H9 (cell line): ENCODE data around the gene CAMTA1. TPM values are rescaled to one million over a fixed set of nuclear protein-coding genes. Genes with fewer than 3 reads are reported as not detected.

Experiments
- DNase-seq: peaks from one replicate; pipeline ENCODE4 v3.0.0-alpha.2; 2017
- H2AFZ ChIP-seq: one replicate; pipeline ENCODE4 v1.6.1; 2013; ENCODE audit warnings: mild to moderate bottlenecking, low read length, control low read depth, moderate library complexity
- H2AK5ac ChIP-seq: 2 replicates; pipeline ENCODE4 v1.6.1; 2013; ENCODE audit warnings: low read length, control low read depth, mixed read lengths; ENCODE audit not compliant: insufficient read length
- H2BK120ac ChIP-seq: one replicate; pipeline ENCODE4 v1.6.1; 2013; ENCODE audit warnings: low read depth, mild to moderate bottlenecking, low read length, control low read depth, inconsistent platforms; ENCODE audit not compliant: poor library complexity, severe bottlenecking
- H2BK12ac ChIP-seq: 2 replicates; pipeline ENCODE4 v1.6.1; 2013; ENCODE audit warnings: low read length, control low read depth, mixed read lengths, low read depth; ENCODE audit not compliant: insufficient read length
- H2BK15ac ChIP-seq: 2 replicates; pipeline ENCODE4 v1.6.1; 2013; ENCODE audit warnings: low read depth, low read length, control low read depth
- H2BK20ac ChIP-seq: one replicate; pipeline ENCODE4 v1.6.1; 2013; ENCODE audit warnings: low read depth, mild to moderate bottlenecking, low read length, control low read depth, inconsistent platforms; ENCODE audit not compliant: poor library complexity, severe bottlenecking
- H2BK5ac ChIP-seq: 2 replicates; pipeline ENCODE4 v1.6.1; 2013; ENCODE audit warnings: low read length, control low read depth, mixed read lengths; ENCODE audit not compliant: insufficient read length
- H3K14ac ChIP-seq: 2 replicates; pipeline ENCODE4 v1.6.1; 2013; ENCODE audit warnings: low read length, control low read depth; ENCODE audit not compliant: insufficient read depth
- H3K18ac ChIP-seq: 2 replicates; pipeline ENCODE4 v1.6.1; 2013; ENCODE audit warnings: low read depth, mild to moderate bottlenecking, mixed read lengths, low read length, control low read depth; ENCODE audit not compliant: insufficient read length
- H3K23ac ChIP-seq: 2 replicates; pipeline ENCODE4 v1.6.1; 2013; ENCODE audit warnings: low read length, control low read depth, mixed read lengths, low read depth; ENCODE audit not compliant: insufficient read length
- H3K23me2 ChIP-seq: 2 replicates; pipeline ENCODE4 v1.6.1; 2013; ENCODE audit warnings: low read depth, mild to moderate bottlenecking, mixed read lengths, low read length, control low read depth; ENCODE audit not compliant: insufficient read length, poor library complexity, severe bottlenecking
- H3K27ac ChIP-seq: 2 replicates; pipeline ENCODE4 v1.5.1; 2013; ENCODE audit warnings: low read length, control low read depth, mixed read lengths, low read depth; ENCODE audit not compliant: insufficient read length
- H3K27me3 ChIP-seq: 2 replicates; pipeline ENCODE4 v1.6.1; 2013; ENCODE audit warnings: low read length, control low read depth, inconsistent platforms; ENCODE audit not compliant: insufficient read depth
- H3K4ac ChIP-seq: 2 replicates; pipeline ENCODE4 v1.6.1; 2013; ENCODE audit warnings: low read depth, mild to moderate bottlenecking, control low read depth, inconsistent platforms, low read length, moderate library complexity
- H3K4me1 ChIP-seq: 2 replicates; pipeline ENCODE4 v1.6.1; 2013; ENCODE audit warnings: low read length, control low read depth, inconsistent platforms; ENCODE audit not compliant: insufficient read depth
- H3K4me2 ChIP-seq: 2 replicates; pipeline ENCODE4 v1.6.1; 2013; ENCODE audit warnings: low read length, control low read depth, mixed read lengths; ENCODE audit not compliant: insufficient read length, insufficient read depth
- H3K56ac ChIP-seq: 2 replicates; pipeline ENCODE4 v1.6.1; 2013; ENCODE audit warnings: low read depth, mild to moderate bottlenecking, mixed read lengths, low read length, control low read depth; ENCODE audit not compliant: insufficient read length
- H3K79me1 ChIP-seq: 2 replicates; pipeline ENCODE4 v1.6.1; 2013; ENCODE audit warnings: low read depth, mild to moderate bottlenecking, moderate library complexity, low read length, control low read depth, inconsistent platforms; ENCODE audit not compliant: insufficient read depth, poor library complexity, severe bottlenecking
- H3K79me2 ChIP-seq: 2 replicates; pipeline ENCODE4 v1.6.1; 2013; ENCODE audit warnings: low read length, control low read depth, inconsistent platforms; ENCODE audit not compliant: insufficient read depth
- H3K9ac ChIP-seq: 2 replicates; pipeline ENCODE4 v1.6.1; 2013; ENCODE audit warnings: low read length, control low read depth, mixed read lengths; ENCODE audit not compliant: insufficient read length; ENCODE audit errors: extremely low read depth
- H3K9me3 ChIP-seq: one replicate; pipeline ENCODE4 v1.6.1; 2013; ENCODE audit warnings: low read depth, low read length, inconsistent platforms; ENCODE audit not compliant: control insufficient read depth
- H3T11ph ChIP-seq: one replicate; pipeline ENCODE4 v1.6.1; 2013; ENCODE audit warnings: mild to moderate bottlenecking, low read length, control low read depth, inconsistent platforms
- H4K20me1 ChIP-seq: one replicate; pipeline ENCODE4 v1.6.1; 2013; ENCODE audit not compliant: control insufficient read depth, insufficient read length, insufficient read depth
- H4K5ac ChIP-seq: 2 replicates; pipeline ENCODE4 v1.6.1; 2013; ENCODE audit warnings: low read depth, mild to moderate bottlenecking, mixed read lengths, low read length, control low read depth; ENCODE audit not compliant: insufficient read length
- H4K8ac ChIP-seq: replicated peaks from 2 replicates; pipeline ENCODE4 v1.6.1; 2013; ENCODE audit warnings: low read length, control low read depth, mixed read lengths, low read depth; ENCODE audit not compliant: insufficient read length
- H4K91ac ChIP-seq: 2 replicates; pipeline ENCODE4 v1.6.1; 2013; ENCODE audit warnings: low read depth, mild to moderate bottlenecking, moderate library complexity, mixed read lengths, low read length, control low read depth; ENCODE audit not compliant: insufficient read length
- H3K27ac Mint-ChIP-seq, 3 experiments: 2 replicates in 2 of 3; 3 replicates in 1 of 3; pipeline ENCODE4 v1.8.0; 2020 to 2021; ENCODE audit warnings: mixed read lengths in 3 of 3, mild to moderate bottlenecking in 1 of 3, moderate library complexity in 1 of 3
- H3K27me3 Mint-ChIP-seq: 2 replicates; pipeline ENCODE4 v1.8.0; 2021; ENCODE audit warnings: low read depth, mild to moderate bottlenecking, moderate library complexity, mixed read lengths
- H3K36me3 Mint-ChIP-seq, 3 experiments: 2 replicates in 2 of 3; 3 replicates in 1 of 3; pipeline ENCODE4 v1.8.0; 2020 to 2021; ENCODE audit warnings: low read depth in 3 of 3, mixed read lengths in 3 of 3; ENCODE audit not compliant: insufficient read depth in 1 of 3
- H3K4me1 Mint-ChIP-seq, 2 experiments: 2 replicates each; pipeline ENCODE4 v1.8.0; 2020; ENCODE audit warnings: mixed read lengths in 2 of 2
- H3K4me3 Mint-ChIP-seq, 2 experiments: 2 replicates in 1 of 2; 3 replicates in 1 of 2; pipeline ENCODE4 v1.8.0; 2020 to 2021; ENCODE audit warnings: mild to moderate bottlenecking in 2 of 2, mixed read lengths in 2 of 2, moderate library complexity in 1 of 2
- H3K9me3 Mint-ChIP-seq, 2 experiments: 2 replicates in 1 of 2; 3 replicates in 1 of 2; pipeline ENCODE4 v1.8.0; 2020; ENCODE audit warnings: mild to moderate bottlenecking in 2 of 2, mixed read lengths in 2 of 2, moderate library complexity in 1 of 2
- CTCF ChIP-seq: fragments of 200-600 bp; sonication (generic); conservative IDR thresholded peaks from 3 replicates; pipeline ENCODE4 v1.8.0; 2021; ENCODE audit warnings: antibody characterized with exemption, mild to moderate bottlenecking
- WGBS: extraction: QIAGEN DNeasy Blood & Tissue Kit; methylation state at CpG from one replicate; pipeline ENCODE4 v1.1.7; 2013; ENCODE audit warnings: missing lambda C conversion rate, low lambda C conversion rate, mixed read lengths; ENCODE audit not compliant: insufficient read length; ENCODE audit errors: extremely low coverage; 5-methylcytosine and 5-hydroxymethylcytosine counted together
- total RNA-seq: library from RNA; stranded (reverse); gene quantifications from 2 replicates; pipeline ENCODE4 v1.2.1, GENCODE V29; 2021

CAMTA1 gene
- total RNA-seq, 1 experiment from 2014 or later, result 115 TPM

GRCh38 chr1:7442918-7443317 is 657.7 kb downstream of the CAMTA1 start:
- H3K27ac Mint-ChIP-seq, result peak overlapping the region in 1 of 3 experiments; percentile 13; a peak in 1 of 7 replicates
- no peaks in the 10 kb centered on the region for H3K79me1 ChIP-seq
- no peak overlapping the region for H3K14ac ChIP-seq
- no peaks in the 10 kb centered on the region for H3K27me3 ChIP-seq
- no peaks in the 10 kb centered on the region for H3K4me1 ChIP-seq
- no peak overlapping the region for H2BK5ac ChIP-seq
- no peaks in the 10 kb centered on the region for H3K36me3 Mint-ChIP-seq
- H3K27me3 Mint-ChIP-seq, result no peaks in the 10 kb centered on the region; the same call in none of the 2 replicates
- H2BK12ac ChIP-seq, result no peak overlapping the region
- no peaks in the 10 kb centered on the region for H3K79me2 ChIP-seq
- no peak overlapping the region for H3K4ac ChIP-seq
- peak overlapping the region; percentile 27 for H4K8ac ChIP-seq
- no peaks in the 10 kb centered on the region for H3K9me3 ChIP-seq
- H3K23ac ChIP-seq, result no peak overlapping the region
- H2AK5ac ChIP-seq, result no peak overlapping the region
- no peaks in the 10 kb centered on the region for H4K20me1 ChIP-seq
- H4K5ac ChIP-seq, result no peak overlapping the region
- H3K9me3 Mint-ChIP-seq, result no peaks in the 10 kb centered on the region
- H3K56ac ChIP-seq, result no peak overlapping the region
- no peak overlapping the region for H4K91ac ChIP-seq
- no CpG with 5 or more reads among the region's 6 CpGs for WGBS
- peaks cover 0 to 3% of the 10 kb centered on the region in 2 experiments; a peak in 2 of 4 replicates for H3K4me1 Mint-ChIP-seq
- no peak for DNase-seq
- no peak overlapping the region for H3K27ac ChIP-seq
- H2BK120ac ChIP-seq, result no peak overlapping the region
- H2BK15ac ChIP-seq, result no peak overlapping the region
- no peak for TF ChIP-seq CTCF
- no peaks in the 10 kb centered on the region for H3K23me2 ChIP-seq
- no peak overlapping the region for H3K4me2 ChIP-seq
- H2AFZ ChIP-seq, result no peak overlapping the region
- H2BK20ac ChIP-seq, result no peak overlapping the region
- no peak overlapping the region for H3K18ac ChIP-seq
- H3T11ph ChIP-seq, result no peak overlapping the region
- H3K4me3 Mint-ChIP-seq, result no peak overlapping the region
- H3K9ac ChIP-seq, result no peak overlapping the region
